Epidermal melanocyte (primary cell): ENCODE data around the gene NLGN1.
A peak's percentile ranks its signal among the peaks of the same experiment; 100 is the strongest.
"Not testable (repeated sequence)": the region's sequence is repeated elsewhere in the genome, so short reads cannot be mapped to it uniquely, and the experiment has no call there.

Experiments used
- DNase-seq: peaks from one replicate; pipeline ENCODE4 v3.0.0; 2011; ENCODE audit warnings: low spot score; ENCODE audit not compliant: insufficient read length

The NLGN1 gene

DNA sequence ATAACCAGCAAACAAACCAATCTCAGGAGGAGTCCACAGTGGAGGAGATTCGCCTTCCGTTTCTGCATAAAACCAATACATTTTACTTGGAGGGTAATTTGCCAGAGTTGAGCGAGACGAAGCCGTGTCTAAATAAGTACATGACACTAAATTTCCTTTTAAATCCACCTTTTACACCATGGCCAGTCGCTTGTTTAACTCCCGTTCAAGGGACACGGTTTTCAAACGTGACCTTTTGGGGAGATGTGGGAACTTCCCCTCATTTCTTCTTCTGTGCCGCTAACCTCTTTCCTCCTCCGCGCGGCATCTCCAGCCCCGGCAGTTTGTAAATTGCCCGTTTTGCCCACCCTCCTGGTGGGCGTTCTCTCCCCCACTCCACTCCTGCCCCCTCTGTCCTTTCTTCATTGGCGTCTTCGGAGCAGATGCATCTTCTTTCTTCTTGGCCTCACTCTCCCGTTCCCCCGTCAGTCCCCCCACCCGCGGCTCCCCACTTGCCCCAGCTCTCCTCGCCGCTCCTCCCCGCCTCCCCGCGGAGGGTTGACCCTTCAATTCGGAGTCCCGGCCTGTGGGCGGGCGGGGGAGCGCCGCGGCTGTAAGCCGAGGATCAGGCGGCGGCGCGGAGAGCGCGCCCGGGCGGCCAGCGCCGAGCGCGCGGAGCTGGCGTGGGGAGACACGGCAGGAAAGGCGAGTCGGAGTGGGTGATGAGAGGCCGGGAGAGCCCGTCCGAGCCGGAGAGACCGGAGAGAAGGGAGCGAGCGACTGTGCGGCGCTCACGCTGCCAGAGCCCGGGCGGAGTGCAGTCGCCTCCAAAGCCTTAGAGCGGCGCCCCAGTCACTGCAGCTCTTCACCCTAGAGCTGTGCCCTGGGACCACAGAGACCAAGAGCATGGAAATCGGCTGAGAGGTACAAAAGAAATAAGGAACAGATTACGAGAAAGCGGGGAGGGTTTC, at the start of gene NLGN1:
Gene NLGN1, plus strand, starts transcription at position 584 of the 950 bp plus-strand sequence.
- peak; percentile 24 for DNase-seq

GRCh38 chr3:173351886-173352285, 45.7 kb upstream of the NLGN1 start:
- no peak for DNase-seq

GRCh38 chr3:173353137-173353536, 44.4 kb upstream of the NLGN1 start:
- not testable (repeated sequence) for DNase-seq

DNA sequence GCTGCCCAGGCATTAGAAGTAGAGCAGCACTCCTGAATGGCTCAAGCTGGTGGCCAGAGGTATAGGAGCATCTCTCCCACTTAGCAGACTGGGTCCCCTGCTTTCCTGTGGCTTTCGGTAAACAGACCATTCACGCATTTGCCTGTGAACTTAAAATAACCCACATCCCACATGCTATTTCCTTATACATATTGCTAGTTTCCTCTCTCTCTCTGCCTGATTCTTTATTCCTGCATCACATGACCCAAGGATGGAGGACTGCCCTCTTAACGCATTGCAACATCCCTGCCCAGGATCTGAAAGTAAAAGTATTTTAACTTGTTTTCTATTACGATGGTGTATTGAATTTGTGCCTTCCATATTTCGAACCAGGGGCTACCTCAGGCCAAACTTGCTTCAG, 43.4 kb upstream of the NLGN1 start:
- no peak for DNase-seq

DNA sequence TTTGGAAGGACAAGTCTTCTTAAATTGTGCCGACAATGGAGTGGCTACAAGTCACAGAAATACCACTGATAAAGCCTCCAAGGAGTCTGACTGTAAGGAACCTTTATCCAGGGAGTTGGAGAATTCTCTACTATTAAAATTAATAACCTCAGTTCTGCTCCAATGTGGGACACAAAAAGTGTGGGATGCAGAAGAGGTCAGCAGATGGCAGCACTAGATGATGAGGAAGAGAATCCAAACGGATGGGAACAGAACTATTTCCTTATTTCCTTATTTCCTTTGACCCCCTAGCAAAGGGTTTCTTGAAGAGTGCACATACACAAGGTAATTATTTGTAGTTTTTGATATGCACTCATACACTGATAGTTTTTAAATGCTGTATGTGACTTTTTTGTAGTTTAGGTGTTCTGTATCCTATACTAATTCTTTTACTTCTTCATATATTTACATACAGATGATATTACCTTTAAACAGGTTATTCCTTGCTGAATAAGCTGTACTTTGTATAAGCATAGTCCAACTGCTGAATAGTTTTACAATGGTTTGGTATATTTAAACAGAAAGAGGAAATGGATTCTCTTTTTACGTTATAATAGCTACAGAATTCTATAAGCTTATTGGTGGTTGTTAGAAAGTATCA, 25.6 kb upstream of the NLGN1 start:
- peak; percentile 44 for DNase-seq

DNA sequence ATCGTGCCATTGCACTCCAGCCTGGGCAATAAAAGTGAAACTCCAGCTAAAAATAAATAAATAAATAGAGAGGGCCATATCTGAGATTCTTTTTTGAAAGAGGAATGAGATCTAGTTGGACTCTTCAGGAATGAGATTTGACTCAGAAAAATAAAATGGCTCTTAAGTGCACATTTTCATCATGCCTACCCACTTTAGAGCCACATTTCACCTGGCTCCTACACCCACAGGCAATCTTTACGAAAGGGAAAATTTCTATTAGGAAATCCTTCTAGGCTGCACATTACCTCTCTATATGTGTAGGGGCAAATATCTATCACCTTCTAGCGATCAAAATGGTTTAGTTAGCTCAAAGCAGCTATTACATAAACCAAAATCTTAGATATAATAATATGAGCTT, 16.9 kb upstream of the NLGN1 start:
- no peak for DNase-seq

- DNase-seq, result not testable (repeated sequence)
Measured at GRCh38 chr3:173381936-173382335, 15.6 kb upstream of the NLGN1 start.

GRCh38 chr3:173395073-173395411, 2.5 kb upstream of the NLGN1 start:
- no peak for DNase-seq

GRCh38 chr3:173395412-173396181, 1.9 kb upstream of the NLGN1 start:
- peak; percentile 73 for DNase-seq

GRCh38 chr3:173396191-173397041, 1.1 kb upstream of the NLGN1 start:
- no peak for DNase-seq

GRCh38 chr3:173398111-173398479, 551 bp downstream of the NLGN1 start:
- DNase-seq, result no peak

- no peak for DNase-seq
Measured at GRCh38 chr3:173399044-173399443, 1.5 kb downstream of the NLGN1 start.

- no peak for DNase-seq
Measured at GRCh38 chr3:173401369-173401768, 3.8 kb downstream of the NLGN1 start.

GRCh38 chr3:173402656-173403055, 5.1 kb downstream of the NLGN1 start:
- no peak for DNase-seq

GRCh38 chr3:173403376-173403775, 5.8 kb downstream of the NLGN1 start:
- DNase-seq, result peak; percentile 25

- DNase-seq, result no peak
Measured at GRCh38 chr3:173404156-173404555, 6.6 kb downstream of the NLGN1 start.

GRCh38 chr3:173410436-173410835, 12.9 kb downstream of the NLGN1 start:
- no peak for DNase-seq

- DNase-seq, result no peak
Measured at GRCh38 chr3:173410849-173411248, 13.3 kb downstream of the NLGN1 start.

DNA sequence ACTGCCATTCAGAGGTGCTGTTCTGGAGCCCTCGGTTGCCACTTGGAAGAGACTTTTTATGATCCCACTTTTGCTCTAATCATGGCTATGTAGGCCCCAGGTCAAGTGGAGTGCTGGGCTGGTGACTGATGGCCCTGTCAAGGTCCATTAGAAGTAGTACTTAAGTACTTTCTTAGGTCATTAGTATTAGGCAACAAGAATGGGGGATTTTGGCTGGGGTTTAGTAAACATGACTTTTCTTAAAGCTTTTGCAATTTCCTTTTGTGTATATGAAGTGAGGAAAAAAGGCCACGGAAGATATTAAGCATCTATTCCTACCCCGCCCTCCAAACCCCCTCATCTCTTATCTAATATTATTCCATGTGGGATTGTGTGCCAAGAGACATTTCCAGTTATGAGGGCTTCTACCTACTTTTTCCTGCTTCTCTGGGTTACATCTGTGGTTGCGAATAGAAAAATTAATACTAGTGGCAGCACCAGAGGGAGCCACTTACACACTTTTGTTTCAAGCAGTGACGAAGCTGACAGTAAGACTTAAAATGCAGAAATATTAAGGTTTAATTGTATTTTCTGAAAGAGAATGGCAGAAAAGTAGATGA, 13.9 kb downstream of the NLGN1 start:
- peak; percentile 46 for DNase-seq

DNA sequence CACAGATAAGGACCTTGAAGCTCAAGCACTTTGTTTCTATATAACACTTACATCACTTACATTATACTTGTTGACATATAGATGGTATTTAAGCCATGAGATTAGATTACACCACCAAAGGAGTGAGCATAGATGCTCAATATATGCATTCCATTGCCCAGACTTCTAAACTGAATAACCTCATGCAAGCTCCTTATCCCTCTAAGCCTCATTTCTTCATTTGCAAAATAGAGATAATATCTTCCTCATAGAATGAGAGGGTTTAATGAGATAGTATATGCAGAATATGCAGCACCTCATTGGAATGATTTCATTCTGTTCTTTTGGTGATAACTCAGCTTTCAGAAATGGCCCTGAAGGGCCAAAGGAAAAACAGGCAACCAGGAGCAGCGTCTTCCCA, 18.5 kb downstream of the NLGN1 start:
- no peak for DNase-seq

DNA sequence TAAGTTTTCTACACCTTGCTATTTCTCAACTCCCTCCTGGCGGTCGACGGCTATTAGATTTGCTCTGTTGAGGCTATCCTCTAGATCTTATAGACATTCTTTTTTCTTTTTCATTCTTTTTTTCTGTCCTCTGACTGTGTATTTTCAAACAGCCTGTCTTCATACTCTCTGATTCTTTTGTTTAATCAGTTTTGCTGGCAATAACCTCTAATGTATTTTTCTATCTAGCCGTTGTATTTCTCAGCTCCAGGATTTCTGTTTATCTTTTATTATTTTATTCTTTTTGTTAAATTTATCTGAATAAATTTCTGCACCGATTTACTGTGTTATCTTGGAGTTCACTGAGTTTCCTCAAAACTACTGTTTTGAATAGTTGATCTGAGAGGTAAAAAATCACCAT, 31.5 kb downstream of the NLGN1 start:
- no peak for DNase-seq
